Activated CD4-positive, alpha-beta memory T cell treated with anti-CD3 and anti-CD28 coated beads, Interleukin-2, amount 10 ng/mL, durations not matched to agents 7 days and 5 days (primary cell): ENCODE data around the gene CTSD. TPM values are rescaled to one million over a fixed set of nuclear protein-coding genes. Genes with fewer than 3 reads are reported as not detected.
A peak's percentile ranks its signal among the peaks of the same experiment; 100 is the strongest.

Experiments
- CTCF ChIA-PET: fragments of 350-600 bp; sonication (Branson Sonifier 250); formaldehyde crosslinking; loops from one replicate; lab custom pipeline; 2021; ENCODE audit warnings: antibody characterized with exemption, inconsistent platforms; lab: Charles Lee
- POLR2A ChIA-PET: fragments of 350-600 bp; sonication (Branson Sonifier 250); formaldehyde crosslinking; loops from one replicate; lab custom pipeline; 2021; ENCODE audit warnings: antibody characterized with exemption; lab: Charles Lee
- DNase-seq: peaks from one replicate; pipeline ENCODE4 v3.0.0-alpha.2; 2020
- H3K27ac Mint-ChIP-seq: one replicate; pipeline ENCODE4 v1.8.0; 2021; ENCODE audit warnings: mild to moderate bottlenecking, mixed read lengths
- H3K27me3 Mint-ChIP-seq: one replicate; pipeline ENCODE4 v1.8.0; 2021; ENCODE audit warnings: mixed read lengths
- H3K36me3 Mint-ChIP-seq: one replicate; pipeline ENCODE4 v1.8.0; 2021; ENCODE audit warnings: low read depth, mixed read lengths
- H3K4me1 Mint-ChIP-seq: one replicate; pipeline ENCODE4 v1.8.0; 2021; ENCODE audit warnings: mixed read lengths
- H3K4me3 Mint-ChIP-seq: one replicate; pipeline ENCODE4 v1.8.0; 2021; ENCODE audit warnings: mild to moderate bottlenecking, mixed read lengths
- H3K9me3 Mint-ChIP-seq: one replicate; pipeline ENCODE4 v1.8.0; 2021; ENCODE audit warnings: mixed read lengths
- total RNA-seq, 2 experiments: library from RNA; stranded (reverse); gene quantifications; one replicate each; pipeline ENCODE4 v1.2.3, GENCODE V29; 2021

CTSD gene
- total RNA-seq, 2 experiments from 2014 or later, result 156 to 172 TPM

DNA sequence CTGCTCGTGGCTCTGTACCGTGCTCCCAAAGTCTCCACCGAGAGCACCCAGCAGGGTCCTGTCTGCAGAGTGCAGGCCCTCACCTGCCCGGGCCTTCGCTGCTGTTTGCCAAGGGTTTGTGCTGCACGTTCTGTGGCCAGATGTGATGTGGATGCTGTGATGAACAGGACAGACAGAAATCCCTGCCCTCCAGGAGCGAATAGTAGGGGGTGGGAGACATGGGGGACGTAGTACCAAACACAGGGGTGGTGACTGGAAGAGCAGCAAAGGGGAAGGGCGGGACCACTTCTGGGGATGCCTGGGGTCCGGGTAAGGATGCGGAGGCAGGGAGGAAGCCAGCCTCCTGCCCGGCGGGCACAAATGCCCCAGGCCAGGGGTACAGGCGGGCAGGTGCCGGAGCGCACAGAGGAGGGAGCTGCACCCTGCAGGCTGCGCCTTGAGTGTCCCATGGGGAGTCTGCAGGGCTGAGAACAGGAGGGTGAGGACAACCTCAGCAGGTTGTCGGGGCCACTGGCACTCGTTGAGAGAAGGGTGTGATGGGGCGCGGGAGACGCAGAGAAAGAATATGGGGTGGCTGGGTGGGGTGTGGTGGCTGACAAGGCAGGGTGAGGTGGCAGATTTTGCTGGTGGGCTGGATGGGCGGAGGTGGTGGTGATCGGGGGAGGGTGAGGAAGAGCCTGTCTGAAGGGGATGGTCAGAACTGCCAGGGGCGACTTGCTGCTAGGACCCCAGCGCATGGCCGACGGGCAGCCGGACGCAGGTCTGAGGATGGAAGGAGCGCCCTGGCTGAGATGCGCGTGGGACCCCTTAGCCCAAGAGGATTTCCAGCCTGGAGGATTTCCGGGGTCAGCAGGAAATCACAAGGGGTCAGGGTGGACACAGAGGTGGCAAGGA, 16.3 kb upstream of the CTSD start:
- ChIA-PET POLR2A (no interaction called here), CTCF (no interaction called here)
- H3K27me3 Mint-ChIP-seq, result peaks cover 6% of the 10 kb centered on the region
- H3K27ac Mint-ChIP-seq, result no peak overlapping the region
- H3K36me3 Mint-ChIP-seq, result no peaks in the 10 kb centered on the region
- H3K9me3 Mint-ChIP-seq, result no peaks in the 10 kb centered on the region
- H3K4me1 Mint-ChIP-seq, result no peaks in the 10 kb centered on the region
- no peak overlapping the region for H3K4me3 Mint-ChIP-seq
- DNase-seq, result no peak

GRCh38 chr11:1779034-1779805, 15.5 kb upstream of the CTSD start:
- DNase-seq, result no peak
- CTCF ChIA-PET, result no interaction called here
- no peaks in the 10 kb centered on the region for H3K4me1 Mint-ChIP-seq
- peaks cover 10% of the 10 kb centered on the region for H3K27me3 Mint-ChIP-seq
- H3K27ac Mint-ChIP-seq, result no peak overlapping the region
- H3K4me3 Mint-ChIP-seq, result no peak overlapping the region
- POLR2A ChIA-PET, result no interaction called here
- no peaks in the 10 kb centered on the region for H3K36me3 Mint-ChIP-seq
- no peaks in the 10 kb centered on the region for H3K9me3 Mint-ChIP-seq

DNA sequence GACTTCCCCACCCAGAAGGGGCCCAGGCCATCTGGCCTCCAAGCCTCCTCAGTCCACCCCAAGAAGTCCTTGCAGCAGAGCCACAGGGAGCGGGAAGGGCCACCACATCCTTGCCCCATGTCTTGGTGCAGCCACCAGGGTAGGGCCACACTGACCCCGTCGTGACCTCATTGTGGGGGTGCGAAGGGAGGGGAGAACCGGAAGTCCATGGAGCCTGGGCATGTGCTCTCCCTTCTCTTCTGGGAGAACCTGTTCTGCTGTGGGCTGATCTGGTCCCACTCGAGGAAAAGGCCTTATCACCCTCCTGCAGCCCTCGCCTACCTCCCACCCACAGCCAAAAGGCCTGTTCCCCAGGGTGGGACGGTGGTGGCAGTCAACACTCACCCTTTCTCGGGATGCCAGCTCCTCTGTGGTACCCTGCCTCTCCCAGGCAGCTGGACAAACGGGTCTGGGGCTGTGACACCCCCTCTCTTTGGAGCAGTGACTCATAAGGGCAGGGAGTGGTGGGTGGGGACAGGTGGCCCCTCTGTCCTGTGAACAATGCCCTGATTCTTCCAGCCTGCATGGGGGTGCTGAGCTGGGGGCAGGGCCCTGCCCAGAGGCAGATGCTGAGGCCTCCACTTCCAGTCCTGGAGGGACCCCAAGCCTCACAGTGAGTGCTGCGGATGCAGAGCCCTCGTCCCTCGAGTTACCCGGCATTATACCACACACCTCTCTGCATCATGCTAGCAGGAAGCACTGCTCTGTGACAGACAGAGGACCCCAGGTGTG, 14.6 kb upstream of the CTSD start:
- Mint-ChIP-seq H3K36me3 (no peaks in the 10 kb centered on the region), H3K27me3 (peaks cover 10% of the 10 kb centered on the region), H3K27ac (no peak overlapping the region), H3K4me1 (peaks cover 8% of the 10 kb centered on the region), H3K9me3 (no peaks in the 10 kb centered on the region), H3K4me3 (no peak overlapping the region)
- ChIA-PET POLR2A (no interaction called here), CTCF (interaction anchor here (0.6 kb wide), 1 partner anchor 54 kb away, joined by 3 read pairs; no protein-coding TSS in a partner anchor)
- no peak for DNase-seq

GRCh38 chr11:1777737-1778136, 14.0 kb upstream of the CTSD start:
- POLR2A ChIA-PET, result no interaction called here

DNA sequence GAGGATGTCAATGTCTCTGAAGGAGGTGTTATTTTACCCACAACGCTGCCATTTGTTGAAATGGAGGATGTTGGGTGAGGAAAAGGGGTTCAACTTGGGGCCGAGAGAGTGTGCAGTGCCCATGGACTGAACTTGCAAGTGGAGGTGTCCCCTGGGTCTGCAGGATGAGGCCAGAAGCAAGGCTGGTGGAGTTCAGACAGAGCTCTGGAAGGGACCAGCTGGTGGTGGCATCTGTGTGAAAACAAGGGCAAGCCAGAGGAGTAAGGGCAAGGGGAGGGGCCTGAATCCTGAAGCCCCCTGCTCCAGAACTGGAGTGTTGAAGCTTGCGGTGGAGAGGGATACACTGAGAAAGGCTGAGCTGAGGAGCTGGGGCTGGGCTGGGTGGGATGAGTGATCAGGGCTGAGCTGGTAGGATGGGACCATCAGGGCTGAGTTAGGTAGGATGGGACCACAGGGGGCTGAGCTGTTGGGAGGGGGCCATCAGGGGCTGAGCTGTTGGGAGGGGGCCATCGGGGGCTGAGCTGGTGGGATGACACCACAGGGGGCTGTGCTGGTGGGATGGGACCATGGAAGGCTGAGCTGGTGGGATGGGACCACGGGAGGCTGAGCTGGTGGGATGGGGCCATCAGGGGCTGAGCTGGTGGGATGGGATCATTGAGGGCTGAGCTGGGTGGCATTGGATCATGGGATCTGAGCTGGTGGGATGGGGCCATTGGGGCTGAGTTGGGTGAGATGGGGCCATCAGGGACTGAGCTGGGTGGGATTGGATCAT, 13.4 kb upstream of the CTSD start:
- Mint-ChIP-seq H3K9me3 (no peaks in the 10 kb centered on the region), H3K4me3 (no peak overlapping the region), H3K27ac (no peak overlapping the region), H3K27me3 (peaks cover 8% of the 10 kb centered on the region), H3K4me1 (peaks cover 17% of the 10 kb centered on the region), H3K36me3 (no peaks in the 10 kb centered on the region)
- POLR2A ChIA-PET, result no interaction called here
- no peak for DNase-seq
- CTCF ChIA-PET, result interaction anchor here (0.6 kb wide), 1 partner anchor 56 kb away, joined by 3 read pairs; no protein-coding TSS in a partner anchor

More at GRCh38 chr11:1777737-1778136, 14.0 kb upstream of the CTSD start:
- Mint-ChIP-seq H3K4me3 (no peak overlapping the region), H3K9me3 (no peaks in the 10 kb centered on the region), H3K36me3 (no peaks in the 10 kb centered on the region), H3K27ac (no peak overlapping the region), H3K27me3 (peaks cover 8% of the 10 kb centered on the region), H3K4me1 (peaks cover 11% of the 10 kb centered on the region)
- CTCF ChIA-PET, result interaction anchor here (0.6 kb wide), 1 partner anchor 55 kb away, joined by 3 read pairs; no protein-coding TSS in a partner anchor
- DNase-seq, result no peak

GRCh38 chr11:1776331-1776851, 12.7 kb upstream of the CTSD start:
- no peaks in the 10 kb centered on the region for H3K9me3 Mint-ChIP-seq
- DNase-seq, result no peak
- peaks cover 9% of the 10 kb centered on the region for H3K27me3 Mint-ChIP-seq
- H3K4me3 Mint-ChIP-seq, result no peak overlapping the region
- ChIA-PET POLR2A (no interaction called here), CTCF (no interaction called here)
- peaks cover 24% of the 10 kb centered on the region for H3K4me1 Mint-ChIP-seq
- H3K27ac Mint-ChIP-seq, result no peak overlapping the region
- H3K36me3 Mint-ChIP-seq, result no peaks in the 10 kb centered on the region

DNA sequence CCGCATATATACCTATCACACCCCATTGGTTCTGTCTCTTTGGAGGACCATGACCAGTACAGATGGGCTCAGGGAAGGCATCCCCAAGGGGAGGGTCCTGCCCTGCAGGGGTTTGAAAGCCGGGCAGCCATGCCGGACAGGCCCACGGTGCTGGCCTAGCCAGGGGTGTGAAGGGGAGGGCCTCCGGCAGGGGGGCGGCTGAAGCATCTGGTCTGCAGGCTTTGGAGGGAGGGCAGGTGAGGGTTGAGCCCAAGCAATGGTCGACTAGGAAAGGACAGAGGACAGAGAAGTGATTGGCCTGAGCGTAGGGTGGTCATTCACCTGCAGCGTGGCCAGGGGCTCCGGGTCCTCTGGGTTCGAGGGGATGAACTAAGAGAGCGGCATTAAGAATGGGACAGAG, 11.2 kb upstream of the CTSD start:
- H3K27ac Mint-ChIP-seq, result no peak overlapping the region
- no peaks in the 10 kb centered on the region for H3K36me3 Mint-ChIP-seq

GRCh38 chr11:1773994-1774550, 10.3 kb upstream of the CTSD start:
- ChIA-PET CTCF (interaction anchor here (1.0 to 2.1 kb wide), 4 partner anchors 10 to 77 kb away, joined by 4 to 5 read pairs (median 4); partner anchors contain the start of gene CTSD), POLR2A (interaction anchor here (1.8 to 2.0 kb wide), 2 partner anchors 10 to 16 kb away, joined by 9 to 10 read pairs; partner anchors contain the start of gene CTSD)
- no peak for DNase-seq
- Mint-ChIP-seq H3K36me3 (no peaks in the 10 kb centered on the region), H3K4me1 (peaks cover 42% of the 10 kb centered on the region), H3K9me3 (no peaks in the 10 kb centered on the region), H3K27me3 (peaks cover 13% of the 10 kb centered on the region), H3K4me3 (no peak overlapping the region), H3K27ac (no peak overlapping the region)

More for the DNA sequence above, 11.2 kb upstream of the CTSD start:
- H3K9me3 Mint-ChIP-seq, result no peaks in the 10 kb centered on the region
- H3K27me3 Mint-ChIP-seq, result peaks cover 13% of the 10 kb centered on the region
- H3K4me1 Mint-ChIP-seq, result peaks cover 36% of the 10 kb centered on the region
- ChIA-PET POLR2A (no interaction called here), CTCF (no interaction called here)
- no peak overlapping the region for H3K4me3 Mint-ChIP-seq
- no peak for DNase-seq

DNA sequence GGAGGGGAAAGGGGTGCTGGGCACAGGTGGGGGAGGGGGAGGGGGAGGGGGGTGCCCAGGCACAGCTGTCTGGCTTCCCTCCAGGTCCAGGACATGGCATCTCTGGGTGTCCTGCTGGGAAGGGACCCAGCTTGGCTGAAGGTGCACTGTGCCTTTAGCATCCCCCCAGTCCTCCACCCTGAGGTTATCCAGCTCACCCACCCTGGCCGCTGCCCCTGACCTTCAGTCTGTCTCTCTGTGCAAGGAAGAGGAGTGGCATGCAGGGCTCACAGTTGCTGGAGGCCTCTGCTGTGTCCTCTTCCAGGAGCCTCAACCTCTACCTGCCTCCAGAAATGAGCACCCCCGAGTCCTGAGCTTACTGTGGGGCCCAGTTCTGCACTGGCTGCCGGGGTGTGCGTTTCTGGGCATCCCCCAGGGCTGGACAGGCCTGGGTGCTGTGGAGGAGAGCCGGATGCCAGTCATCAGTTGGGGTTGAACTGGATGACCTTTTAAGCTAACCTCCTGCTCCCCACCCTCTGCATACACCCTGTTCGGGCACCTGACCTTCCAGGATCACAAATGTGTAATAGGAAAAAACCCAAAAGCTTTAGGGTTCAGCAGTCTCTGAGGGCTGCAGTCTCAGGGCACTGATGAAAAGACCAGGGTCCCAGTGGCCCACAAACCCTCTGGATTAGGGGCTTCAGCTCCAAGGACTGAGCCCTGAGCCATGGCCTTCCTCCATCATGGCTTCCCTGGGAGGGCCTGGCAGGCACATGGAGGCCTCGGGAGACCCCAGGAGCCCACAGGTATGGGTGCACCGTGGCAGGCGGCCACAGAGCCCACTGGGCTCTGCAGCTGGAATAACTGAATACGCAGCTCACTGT, 9.6 kb upstream of the CTSD start:
- H3K27me3 Mint-ChIP-seq, result peaks cover 13% of the 10 kb centered on the region
- peaks cover 50% of the 10 kb centered on the region for H3K4me1 Mint-ChIP-seq
- H3K9me3 Mint-ChIP-seq, result no peaks in the 10 kb centered on the region
- no peak for DNase-seq
- no peak overlapping the region for H3K4me3 Mint-ChIP-seq
- no peaks in the 10 kb centered on the region for H3K36me3 Mint-ChIP-seq
- ChIA-PET CTCF (interaction anchor here (1.0 to 2.1 kb wide), 6 partner anchors 9 to 79 kb away, joined by 4 to 5 read pairs (median 4); partner anchors contain the start of gene CTSD), POLR2A (interaction anchor here (1.8 to 2.0 kb wide), 2 partner anchors 10 to 16 kb away, joined by 9 to 10 read pairs; partner anchors contain the start of gene CTSD)
- H3K27ac Mint-ChIP-seq, result peak overlapping the region; percentile 69

DNA sequence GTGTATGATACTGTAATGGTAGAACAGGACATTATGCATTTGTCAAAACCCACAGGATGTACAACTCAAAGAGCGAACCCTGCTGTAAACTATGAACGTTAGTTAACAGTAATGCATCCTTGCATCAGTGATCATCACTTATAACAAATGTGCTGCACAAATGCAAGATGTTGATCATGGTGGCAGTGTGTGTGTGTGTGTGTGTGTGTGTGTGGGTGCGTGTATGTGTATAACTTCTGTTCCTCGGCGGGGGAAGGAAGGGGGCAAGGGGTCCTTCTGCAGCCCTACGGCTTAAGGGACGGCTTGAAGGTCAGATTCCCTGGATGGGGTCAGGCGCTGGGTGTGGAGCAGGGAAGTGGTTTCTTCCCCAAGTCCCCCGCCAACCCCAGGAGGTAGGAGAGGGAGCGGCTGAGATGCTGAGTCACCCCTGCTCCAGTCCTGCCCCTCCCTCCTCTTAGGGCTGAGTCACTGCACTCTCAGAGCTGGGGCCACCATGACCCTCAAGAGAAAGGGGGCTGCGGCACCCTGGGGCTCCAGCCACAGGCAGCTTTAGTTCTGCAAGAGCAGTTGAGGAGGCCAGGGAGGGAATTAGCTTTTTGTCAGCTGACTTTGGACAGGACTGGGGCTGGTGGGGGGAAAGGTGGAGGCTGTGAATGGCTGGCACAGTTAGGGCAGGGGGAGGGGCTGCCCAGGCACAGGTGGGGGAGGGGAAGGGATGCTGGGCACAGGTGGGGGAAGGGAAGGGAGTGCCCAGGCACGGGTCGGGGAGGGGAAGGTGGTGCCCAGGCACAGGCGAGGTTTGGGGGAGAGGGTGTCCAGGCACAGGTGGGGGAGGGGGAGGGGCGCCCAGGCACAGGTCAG, 8.8 kb upstream of the CTSD start:
- DNase-seq, result peak; percentile 78
- H3K27me3 Mint-ChIP-seq, result peaks cover 13% of the 10 kb centered on the region
- CTCF ChIA-PET, result interaction anchor here (1.1 to 2.1 kb wide), 5 partner anchors 8 to 78 kb away, joined by 4 to 5 read pairs (median 4); partner anchors contain the start of gene CTSD
- POLR2A ChIA-PET, result interaction anchor here (1.8 to 2.0 kb wide), 2 partner anchors 9 to 15 kb away, joined by 9 to 10 read pairs; partner anchors contain the start of gene CTSD
- no peaks in the 10 kb centered on the region for H3K9me3 Mint-ChIP-seq
- peak overlapping the region; percentile 42 for H3K4me3 Mint-ChIP-seq
- peaks cover 57% of the 10 kb centered on the region for H3K4me1 Mint-ChIP-seq
- H3K36me3 Mint-ChIP-seq, result no peaks in the 10 kb centered on the region
- peak overlapping the region; percentile 84 for H3K27ac Mint-ChIP-seq
